ENCODE results near the gene TRIM33. TPM values are rescaled to one million over a fixed set of nuclear protein-coding genes. Genes with fewer than 3 reads are reported as not detected.

The TRIM33 gene
- total and polyA plus RNA-seq, 2 of the 8 experiments (the other 6 are each of a cell fraction or from before 2014, with no cell fraction given), result 17.1 to 52.3 TPM

DNA sequence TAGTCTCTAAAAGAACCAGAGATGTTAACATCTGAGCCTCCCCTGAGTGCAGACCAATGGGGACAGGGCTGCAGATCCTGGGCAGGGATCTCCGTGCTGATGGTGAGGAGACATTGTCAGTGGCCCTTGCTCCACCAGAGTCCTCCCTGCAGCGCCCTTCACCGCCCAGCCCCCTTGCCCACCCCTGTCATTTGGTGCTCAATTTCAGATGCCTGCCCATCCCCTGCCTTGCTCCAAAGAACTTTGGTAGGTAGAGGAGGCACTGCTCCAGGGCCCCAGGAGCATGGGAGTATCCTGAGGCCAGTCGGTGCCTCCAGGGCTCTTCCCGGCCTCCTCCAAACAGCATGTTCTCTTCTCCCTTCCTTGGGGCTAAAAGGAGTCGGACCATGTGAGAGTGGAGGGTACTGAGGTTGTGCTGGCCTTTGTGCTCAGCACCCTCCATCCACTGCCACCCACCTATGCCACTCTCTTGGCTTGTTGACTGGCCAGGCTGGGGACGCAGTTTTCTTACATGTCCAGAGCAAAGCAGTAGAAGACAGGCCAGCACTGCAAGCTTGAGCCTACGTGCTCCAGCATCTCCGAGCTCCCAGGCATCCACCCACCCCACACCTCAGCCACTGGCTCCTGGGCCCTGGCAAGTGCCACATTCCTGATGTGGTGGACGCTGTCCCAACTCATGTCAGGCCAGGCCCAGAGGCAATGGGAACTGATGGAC is 160.1 kb downstream of the TRIM33 start:
- Histone ChIP-seq H2AFZ (ENCODE audit: low read length) (no peak overlapping the region), H3K27ac (ENCODE audit: low read depth, low read length) (no peak overlapping the region), H3K14ac (ENCODE audit: insufficient read length) (no peak overlapping the region), H3K36me3 (ENCODE audit: control insufficient read depth in 2 of 4, insufficient read depth in 4 of 4, low read length in 3 of 4) (no peaks in the 10 kb centered on the region), H2BK15ac (ENCODE audit: low read length) (no peak overlapping the region), H3K23ac (ENCODE audit: insufficient read length) (no peak overlapping the region), H4K8ac (ENCODE audit: extremely low read depth, insufficient read depth, low read length) (no peak overlapping the region), H3K79me2 (ENCODE audit: control insufficient read depth in 1 of 2, insufficient read depth in 2 of 2, low read length in 2 of 2) (no peaks in the 10 kb centered on the region), H4K5ac (ENCODE audit: insufficient read length, low read depth, low read length) (no peak overlapping the region), H2BK20ac (ENCODE audit: low read length) (no peak overlapping the region), H3K4me3 (ENCODE audit: extremely low read depth in 1 of 4, insufficient read depth in 2 of 4, low read depth in 3 of 4, low read length in 4 of 4) (no peak overlapping the region), H3K18ac (ENCODE audit: extremely low read depth, low read length) (no peak overlapping the region), H3K4ac (replicated peaks; ENCODE audit: insufficient read length, low read depth, low read length) (no peak overlapping the region), H2AK5ac (ENCODE audit: low read depth, low read length) (no peak overlapping the region), H2BK120ac (replicated peaks; ENCODE audit: low read depth, low read length) (no peak overlapping the region), H3K27me3 (replicated peaks in 1 of 4; ENCODE audit: control insufficient read depth in 3 of 4, extremely low read depth in 1 of 4, insufficient read depth in 3 of 4, low read length in 3 of 4) (peaks cover 0 to 12% (median 3%) of the 10 kb centered on the region in 4 experiments; a peak in 2 of 7 replicates), H3K79me1 (ENCODE audit: low read depth, low read length) (no peaks in the 10 kb centered on the region), H3K9ac (replicated peaks in 1 of 4; ENCODE audit: extremely low read depth in 1 of 4, low read depth in 3 of 4, low read length in 3 of 4) (no peak overlapping the region), H3K56ac (replicated peaks; ENCODE audit: insufficient read length, low read depth, low read length) (no peak overlapping the region), H4K20me1 (replicated peaks in 1 of 2; ENCODE audit: control insufficient read depth in 1 of 2, insufficient read depth in 2 of 2, low read length in 2 of 2) (no peaks in the 10 kb centered on the region), H3K23me2 (ENCODE audit: low read depth, low read length) (peaks cover 2% of the 10 kb centered on the region), H3K4me1 (replicated peaks in 1 of 4; ENCODE audit: control insufficient read depth in 3 of 4, insufficient read depth in 4 of 4, low read length in 3 of 4) (peaks cover 3 to 11% (median 4%) of the 10 kb centered on the region in 4 experiments; a peak in 5 of 7 replicates), H3K9me3 (ENCODE audit: insufficient read depth in 2 of 2, low read depth in 1 of 2, low read length in 1 of 2) (no peaks in the 10 kb centered on the region; a peak in 1 of 4 replicates), H2BK5ac (ENCODE audit: low read depth, low read length) (no peak overlapping the region), H4K91ac (replicated peaks; ENCODE audit: insufficient read length, low read length) (no peak overlapping the region), H3K4me2 (ENCODE audit: insufficient read depth in 1 of 2, low read depth in 2 of 2, low read length in 2 of 2) (no peak overlapping the region), H2BK12ac (ENCODE audit: low read depth, low read length) (no peak overlapping the region)
- DNase-seq (ENCODE audit: low read depth in 1 of 2, low spot score in 2 of 2) (no peak), FAIRE-seq (no peak)
- CTCF ChIA-PET (ENCODE audit: partially characterized antibody), result interaction anchor here (0.8 to 2.3 kb wide), 6 partner anchors 9 to 374 kb away, joined by 3 to 9 read pairs (median 3); no protein-coding TSS in a partner anchor
- TF ChIP-seq FOSL1 (IDR thresholded peaks at IDR 0.05; ENCODE audit: insufficient read depth, low read depth, low read length), result no peak
- TF ChIP-seq, protein P1, sequence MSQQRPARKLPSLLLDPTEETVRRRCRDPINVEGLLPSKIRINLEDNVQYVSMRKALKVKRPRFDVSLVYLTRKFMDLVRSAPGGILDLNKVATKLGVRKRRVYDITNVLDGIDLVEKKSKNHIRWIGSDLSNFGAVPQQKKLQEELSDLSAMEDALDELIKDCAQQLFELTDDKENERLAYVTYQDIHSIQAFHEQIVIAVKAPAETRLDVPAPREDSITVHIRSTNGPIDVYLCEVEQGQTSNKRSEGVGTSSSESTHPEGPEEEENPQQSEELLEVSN (IDR thresholded peaks at IDR 0.05), result no peak
- TF ChIP-seq BRCA1 (IDR thresholded peaks at IDR 0.05; ENCODE audit: low read depth, low read length), result no peak
- TF ChIP-seq CBX8 (IDR thresholded peaks at IDR 0.05; ENCODE audit: borderline replicate concordance, low read depth, low read length), result no peak
- no peak for TF ChIP-seq KDM4A (IDR thresholded peaks at IDR 0.05; ENCODE audit: low read depth, low read length, severe bottlenecking)
- POLR2A ChIA-PET (ENCODE audit: partially characterized antibody), result no interaction called here
- WGBS, 2 experiments (ENCODE audit: extremely low coverage in 1 of 2, insufficient coverage in 1 of 2, insufficient read length in 1 of 2, insufficient replicate concordance in 2 of 2, low coverage in 1 of 2, low lambda C conversion rate in 2 of 2, missing lambda C conversion rate in 1 of 2), result 92% methylated on average over 8 of the region's 10 CpGs; no CpG with 5 or more reads in 1 of the 2 experiments
